HG03097 (cell line): ENCODE data around the gene CSK.
"Not testable (repeated sequence)": the region's sequence is repeated elsewhere in the genome, so short reads cannot be mapped to it uniquely, and the experiment has no call there.

Experiments
- ATAC-seq: cut with Tn5 transposase; IDR thresholded peaks from one replicate; pipeline ENCODE4 v1.9.1; 2021; ENCODE audit not compliant: unreplicated experiment, low FRiP score

The CSK gene

GRCh38 chr15:74786081-74786480, 4.2 kb downstream of the CSK start:
- not testable (repeated sequence) for ATAC-seq

DNA sequence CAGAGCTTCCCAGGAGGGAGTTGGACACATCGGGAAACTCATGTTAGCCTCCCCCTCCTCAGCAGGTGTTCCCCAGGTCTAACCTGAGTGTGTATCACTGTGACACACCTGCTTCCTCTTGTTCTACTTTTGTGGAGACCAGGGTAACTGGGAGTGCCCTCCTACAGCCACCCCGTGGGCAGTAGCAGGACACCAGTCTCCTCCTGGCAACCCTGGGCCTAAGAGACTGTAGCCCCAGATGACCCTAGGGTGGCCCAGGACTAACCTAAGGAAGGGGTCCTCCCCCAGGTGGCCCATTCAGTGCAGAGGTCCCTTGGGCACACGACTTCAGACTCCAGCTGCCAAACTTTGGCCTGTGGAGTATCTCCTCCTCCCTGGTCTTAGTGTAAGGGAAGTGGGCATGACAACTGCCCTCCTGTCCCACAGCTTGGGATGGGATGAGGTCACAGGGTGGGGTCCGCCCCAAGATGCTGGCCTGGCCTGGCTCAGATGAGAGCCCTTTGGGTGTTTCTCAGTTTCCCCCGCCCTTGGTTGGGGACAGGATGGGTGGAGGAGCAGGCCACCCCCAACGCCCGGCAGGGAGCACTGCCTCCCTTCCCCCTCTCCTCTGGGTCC, 4.8 kb downstream of the CSK start:
- no peak for ATAC-seq

GRCh38 chr15:74787251-74788041, 5.6 kb downstream of the CSK start:
- ATAC-seq, result peak; percentile 37

- no peak for ATAC-seq
These were observed 6.3 kb downstream of the CSK start for GRCh38 chr15:74788042-74788682.

- ATAC-seq, result no peak
These were observed 6.8 kb downstream of the CSK start for GRCh38 chr15:74788683-74789151.

- no peak for ATAC-seq
These were observed 7.3 kb downstream of the CSK start for GRCh38 chr15:74789171-74789631.

GRCh38 chr15:74789741-74790079, 7.8 kb downstream of the CSK start:
- no peak for ATAC-seq

- no peak for ATAC-seq
These were observed 8.4 kb downstream of the CSK start for GRCh38 chr15:74790080-74790916.

GRCh38 chr15:74791007-74791406, 9.1 kb downstream of the CSK start:
- no peak for ATAC-seq

DNA sequence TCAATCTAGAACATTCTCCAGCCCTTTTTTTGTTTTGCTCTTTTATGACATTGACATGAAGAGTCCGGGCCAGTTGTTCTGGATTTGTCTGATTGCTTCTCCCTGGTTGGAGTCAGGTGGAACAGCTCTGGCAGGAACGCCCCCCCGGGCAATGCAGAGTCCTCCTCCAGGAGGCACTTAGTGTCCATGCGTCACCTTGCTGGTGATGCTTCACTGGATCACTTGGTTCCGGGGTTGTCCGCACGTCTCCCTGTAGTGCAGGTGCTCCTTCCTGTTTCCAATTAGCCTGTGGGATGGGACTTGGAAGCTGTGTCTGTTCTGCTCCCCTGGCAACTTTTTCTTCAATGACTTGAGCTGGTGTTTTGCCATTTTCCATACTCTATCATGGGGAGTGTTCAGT, 9.8 kb downstream of the CSK start:
- ATAC-seq, result no peak

- ATAC-seq, result no peak
These were observed 10.5 kb downstream of the CSK start for GRCh38 chr15:74792227-74793016.

DNA sequence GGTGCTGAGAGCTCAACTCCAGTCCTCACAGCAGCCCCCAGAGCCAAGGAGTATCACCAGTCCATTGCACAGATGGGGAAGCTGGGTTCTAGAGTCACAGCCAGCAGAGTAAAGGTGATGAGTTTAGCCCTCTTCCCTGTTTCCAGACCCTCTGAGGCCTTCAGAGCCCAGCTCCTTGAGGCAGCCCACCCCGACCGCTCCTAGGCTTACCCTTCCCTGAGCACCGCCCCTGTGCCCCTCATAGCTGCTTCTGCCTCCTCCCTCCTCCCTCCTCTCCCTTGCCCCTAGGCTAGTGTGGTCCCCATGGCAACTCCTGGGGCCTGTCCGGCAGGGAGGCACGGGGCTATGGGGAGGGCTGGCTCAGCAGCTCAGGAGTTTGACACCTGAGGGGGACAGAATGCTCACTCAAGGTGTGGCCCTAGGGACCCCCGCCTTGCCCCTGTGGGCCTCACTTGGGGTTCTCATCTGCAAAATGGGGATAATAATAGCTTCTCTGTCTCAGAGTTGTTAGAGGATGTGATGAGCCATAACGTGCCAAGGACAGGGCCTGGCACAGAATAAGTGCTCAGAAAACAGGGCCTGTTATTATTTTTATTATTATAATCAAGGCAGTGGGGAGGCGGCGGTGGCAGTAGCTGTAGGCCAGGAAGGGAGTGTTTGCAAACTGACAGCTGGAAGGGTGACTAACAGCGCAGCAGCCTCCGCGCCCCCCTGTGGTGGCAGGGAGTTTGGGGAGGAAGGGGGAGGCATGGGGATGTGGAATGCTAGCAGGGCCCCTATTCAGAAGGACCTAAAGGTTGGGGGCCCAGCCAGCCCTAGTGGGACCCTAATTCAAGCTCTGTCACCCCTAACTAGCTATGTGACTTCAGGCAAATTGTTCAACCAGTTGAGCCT, 11.5 kb downstream of the CSK start:
- ATAC-seq, result no peak

DNA sequence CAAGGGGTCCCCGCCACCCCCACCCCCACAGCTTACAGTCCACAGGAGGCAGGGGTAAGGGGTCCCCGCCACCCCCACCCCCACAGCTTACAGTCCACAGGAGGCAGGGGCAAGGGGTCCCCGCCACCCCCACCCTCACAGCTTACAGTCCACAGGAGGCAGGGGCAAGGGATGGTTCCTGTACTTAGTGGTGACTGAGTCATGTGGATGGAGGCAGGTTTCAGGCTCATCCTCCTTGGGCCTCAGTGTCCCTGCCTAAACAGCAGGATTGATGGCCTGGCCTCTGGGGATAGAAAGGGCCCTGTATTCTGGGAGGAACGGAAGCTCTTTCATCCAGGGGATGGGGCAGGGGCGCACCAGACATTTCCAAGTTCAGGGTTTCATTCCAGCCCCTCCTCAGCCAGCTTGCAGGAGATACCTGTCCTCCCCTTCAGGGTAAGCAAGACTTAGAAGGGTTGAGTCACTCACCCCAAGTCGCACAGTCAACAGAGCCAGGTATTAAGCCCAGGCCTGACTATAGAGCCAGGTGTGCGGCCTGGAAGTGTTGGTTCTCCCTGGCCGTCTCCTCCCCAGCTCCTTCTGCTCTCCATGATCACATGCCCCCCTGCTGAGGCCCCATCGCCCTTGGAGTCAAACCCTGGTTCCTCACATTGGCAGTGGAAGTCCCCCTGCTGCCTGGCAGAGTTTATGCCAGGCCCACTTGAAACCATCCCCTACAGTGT, 12.5 kb downstream of the CSK start:
- no peak for ATAC-seq

DNA sequence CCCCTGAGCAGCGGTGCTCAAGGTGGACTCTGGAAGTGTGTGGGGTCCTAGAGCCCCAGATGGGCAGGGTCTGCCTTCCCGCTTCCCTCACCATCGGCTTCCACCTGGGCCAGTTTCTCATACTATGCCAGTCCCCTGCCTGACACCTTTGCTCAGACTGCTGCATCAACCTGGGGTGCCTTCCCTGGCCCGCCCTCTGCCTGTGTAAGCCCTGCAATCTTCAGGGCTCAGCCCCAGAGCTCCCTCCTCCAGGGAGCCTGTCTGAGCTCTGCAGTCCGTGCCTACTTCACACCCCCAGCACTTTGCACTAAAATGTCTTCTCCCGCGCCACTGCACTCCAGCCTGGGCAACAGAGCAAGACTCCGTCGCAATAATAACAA, 13.1 kb downstream of the CSK start:
- no peak for ATAC-seq

GRCh38 chr15:74795966-74796625, 14.2 kb downstream of the CSK start:
- ATAC-seq, result no peak

- ATAC-seq, result no peak
These were observed 16.7 kb downstream of the CSK start for GRCh38 chr15:74798388-74799254.

GRCh38 chr15:74799255-74799855, 17.5 kb downstream of the CSK start:
- ATAC-seq, result no peak
